ENCODE data around the gene TNFRSF4.

- TF ChIP-seq EZH2 (IDR thresholded peaks at IDR 0.05; ENCODE audit: borderline replicate concordance, control insufficient read depth, low read depth, low read length) = no peak
- TF ChIP-seq, protein P1, sequence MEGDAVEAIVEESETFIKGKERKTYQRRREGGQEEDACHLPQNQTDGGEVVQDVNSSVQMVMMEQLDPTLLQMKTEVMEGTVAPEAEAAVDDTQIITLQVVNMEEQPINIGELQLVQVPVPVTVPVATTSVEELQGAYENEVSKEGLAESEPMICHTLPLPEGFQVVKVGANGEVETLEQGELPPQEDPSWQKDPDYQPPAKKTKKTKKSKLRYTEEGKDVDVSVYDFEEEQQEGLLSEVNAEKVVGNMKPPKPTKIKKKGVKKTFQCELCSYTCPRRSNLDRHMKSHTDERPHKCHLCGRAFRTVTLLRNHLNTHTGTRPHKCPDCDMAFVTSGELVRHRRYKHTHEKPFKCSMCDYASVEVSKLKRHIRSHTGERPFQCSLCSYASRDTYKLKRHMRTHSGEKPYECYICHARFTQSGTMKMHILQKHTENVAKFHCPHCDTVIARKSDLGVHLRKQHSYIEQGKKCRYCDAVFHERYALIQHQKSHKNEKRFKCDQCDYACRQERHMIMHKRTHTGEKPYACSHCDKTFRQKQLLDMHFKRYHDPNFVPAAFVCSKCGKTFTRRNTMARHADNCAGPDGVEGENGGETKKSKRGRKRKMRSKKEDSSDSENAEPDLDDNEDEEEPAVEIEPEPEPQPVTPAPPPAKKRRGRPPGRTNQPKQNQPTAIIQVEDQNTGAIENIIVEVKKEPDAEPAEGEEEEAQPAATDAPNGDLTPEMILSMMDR (IDR thresholded peaks at IDR 0.05 in 2 of 3, conservative IDR thresholded peaks at IDR 0.05 in 1 of 3; ENCODE audit: control insufficient read depth in 2 of 3, extremely low read depth in 1 of 3, insufficient read depth in 1 of 3, low read depth in 3 of 3, low read length in 3 of 3) = no peak
These were observed 34.5 kb downstream of the TNFRSF4 start for GRCh38 chr1:1179346-1179982.
